22Rv1 (cell line): ENCODE data around the gene RIBC1.

ENCODE experiments used
- H3K27ac ChIP-seq: fragments of 450-650 bp; 2 replicates; pipeline ENCODE4 v1.5.1; 2017
- CTCF ChIP-seq: fragments of 450-650 bp; IDR thresholded peaks from 2 replicates; pipeline ENCODE4 v1.5.1; 2017; ENCODE audit warnings: mild to moderate bottlenecking
- ZFX ChIP-seq: fragments of 450-650 bp; IDR thresholded peaks from 2 replicates; pipeline ENCODE4 v1.6.1; 2017; ENCODE audit warnings: antibody characterized with exemption, borderline replicate concordance

The RIBC1 gene

GRCh38 chrX:53435997-53436396 is 13.3 kb downstream of the RIBC1 start:
- TF ChIP-seq CTCF (peak; percentile 77), ZFX (no peak)
- H3K27ac ChIP-seq, result no peak overlapping the region

GRCh38 chrX:53437206-53437605 is 14.5 kb downstream of the RIBC1 start:
- no peak overlapping the region for H3K27ac ChIP-seq
- TF ChIP-seq ZFX (no peak), CTCF (no peak)

- TF ChIP-seq CTCF, result no peak
- no peak for TF ChIP-seq ZFX
- H3K27ac ChIP-seq, result no peak overlapping the region
Observed at GRCh38 chrX:53438174-53438831, 15.6 kb downstream of the RIBC1 start.

GRCh38 chrX:53438832-53439230 is 16.2 kb downstream of the RIBC1 start:
- no peak overlapping the region for H3K27ac ChIP-seq
- no peak for TF ChIP-seq CTCF
- TF ChIP-seq ZFX, result no peak

- TF ChIP-seq ZFX (no peak), CTCF (no peak)
- peak overlapping the region; percentile 85 for H3K27ac ChIP-seq
Observed at GRCh38 chrX:53440101-53440500, 17.4 kb downstream of the RIBC1 start.

- H3K27ac ChIP-seq, result peak overlapping the region; percentile 85
Observed at GRCh38 chrX:53440621-53441517, 18.2 kb downstream of the RIBC1 start.

More at GRCh38 chrX:53440621-53441517, 18.2 kb downstream of the RIBC1 start:
- TF ChIP-seq ZFX, result no peak
- no peak for TF ChIP-seq CTCF
